ENCODE data around the gene TBPL2. TPM values are rescaled to one million over a fixed set of nuclear protein-coding genes. Genes with fewer than 3 reads are reported as not detected.

Gene TBPL2
- total RNA-seq, 1 experiment from 2014 or later: not detected

DNA sequence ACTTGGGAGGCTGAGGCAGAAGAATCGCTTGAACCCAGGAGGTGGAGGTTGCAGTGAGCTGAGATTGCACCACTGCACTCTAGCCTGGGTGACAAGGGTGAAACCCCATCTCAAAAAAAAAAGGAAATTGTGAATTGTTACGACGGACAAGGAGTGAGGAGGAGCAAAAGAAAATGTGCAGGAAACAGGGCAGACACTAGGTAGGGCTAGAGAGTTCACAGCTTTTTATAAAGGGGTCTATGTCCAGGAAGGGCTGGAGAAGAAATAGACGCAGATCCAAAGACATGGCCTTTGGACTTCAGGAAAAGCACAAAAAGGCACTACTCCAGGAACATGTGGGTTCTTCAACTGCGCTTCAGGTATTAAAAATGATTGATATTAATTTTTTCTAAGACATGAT, 63.2 kb downstream of the TBPL2 start:
- Histone ChIP-seq H3K9me3 (ENCODE audit: low read depth, low read length, poor library complexity, severe bottlenecking) (no peaks in the 10 kb centered on the region), H3K4me1 (ENCODE audit: insufficient read depth, low read length, poor library complexity, severe bottlenecking) (no peaks in the 10 kb centered on the region), H3K36me3 (ENCODE audit: insufficient read depth, low read length, poor library complexity, severe bottlenecking) (no peaks in the 10 kb centered on the region), H3K4me3 (ENCODE audit: low read depth, low read length, poor library complexity, severe bottlenecking) (no peak overlapping the region), H3K27ac (ENCODE audit: low read depth, low read length, poor library complexity, severe bottlenecking) (no peak overlapping the region), H3K27me3 (replicated peaks; ENCODE audit: insufficient read depth, low read depth, low read length, poor library complexity) (no peaks in the 10 kb centered on the region)
- TF ChIP-seq, protein P1, sequence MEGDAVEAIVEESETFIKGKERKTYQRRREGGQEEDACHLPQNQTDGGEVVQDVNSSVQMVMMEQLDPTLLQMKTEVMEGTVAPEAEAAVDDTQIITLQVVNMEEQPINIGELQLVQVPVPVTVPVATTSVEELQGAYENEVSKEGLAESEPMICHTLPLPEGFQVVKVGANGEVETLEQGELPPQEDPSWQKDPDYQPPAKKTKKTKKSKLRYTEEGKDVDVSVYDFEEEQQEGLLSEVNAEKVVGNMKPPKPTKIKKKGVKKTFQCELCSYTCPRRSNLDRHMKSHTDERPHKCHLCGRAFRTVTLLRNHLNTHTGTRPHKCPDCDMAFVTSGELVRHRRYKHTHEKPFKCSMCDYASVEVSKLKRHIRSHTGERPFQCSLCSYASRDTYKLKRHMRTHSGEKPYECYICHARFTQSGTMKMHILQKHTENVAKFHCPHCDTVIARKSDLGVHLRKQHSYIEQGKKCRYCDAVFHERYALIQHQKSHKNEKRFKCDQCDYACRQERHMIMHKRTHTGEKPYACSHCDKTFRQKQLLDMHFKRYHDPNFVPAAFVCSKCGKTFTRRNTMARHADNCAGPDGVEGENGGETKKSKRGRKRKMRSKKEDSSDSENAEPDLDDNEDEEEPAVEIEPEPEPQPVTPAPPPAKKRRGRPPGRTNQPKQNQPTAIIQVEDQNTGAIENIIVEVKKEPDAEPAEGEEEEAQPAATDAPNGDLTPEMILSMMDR (conservative IDR thresholded peaks at IDR 0.05; ENCODE audit: low read depth, low read length): no peak
- no peak for TF ChIP-seq EZH2 (IDR thresholded peaks at IDR 0.05; ENCODE audit: borderline replicate concordance, low read depth, low read length, poor library complexity, severe bottlenecking)
- intact Hi-C loops (cut with micrococcal nuclease; ENCODE audit: unreplicated experiment): no loop called here
- POLR2A ChIA-PET (ENCODE audit: low non-redundant PET): no interaction called here
- no peak for DNase-seq (ENCODE audit: low spot score)
- BruUV-seq (replicated peaks): no TSS peak
- CTCF ChIA-PET: no interaction called here

DNA sequence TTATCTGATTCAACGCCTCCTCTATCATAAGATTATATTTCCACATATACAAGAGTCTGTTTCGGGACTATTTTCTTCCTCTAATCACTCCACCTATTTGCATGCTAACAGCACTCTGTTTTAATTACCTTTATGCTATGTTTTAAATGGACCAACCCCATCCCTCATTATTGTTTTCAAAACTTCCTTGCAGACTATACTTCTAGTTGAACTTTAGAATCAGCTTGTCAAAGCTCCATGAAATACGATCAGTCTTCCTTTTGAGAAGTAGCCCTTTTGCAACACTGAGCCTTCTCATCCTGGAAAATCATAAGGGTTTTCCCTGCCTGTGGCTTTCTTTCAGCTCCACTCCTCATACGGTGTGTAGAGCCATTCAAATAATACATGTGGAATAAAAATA, 65.6 kb downstream of the TBPL2 start:
- H3K27ac ChIP-seq (ENCODE audit: low read depth, low read length, poor library complexity, severe bottlenecking): no peak overlapping the region
- BruUV-seq (replicated peaks): no TSS peak
- CTCF ChIA-PET: no interaction called here
- H3K9me3 ChIP-seq (ENCODE audit: low read depth, low read length, poor library complexity, severe bottlenecking): no peaks in the 10 kb centered on the region
- no peak for DNase-seq (ENCODE audit: low spot score)
- no peaks in the 10 kb centered on the region for H3K27me3 ChIP-seq (replicated peaks; ENCODE audit: insufficient read depth, low read depth, low read length, poor library complexity)
- no peak overlapping the region for H3K4me3 ChIP-seq (ENCODE audit: low read depth, low read length, poor library complexity, severe bottlenecking)
- POLR2A ChIA-PET (ENCODE audit: low non-redundant PET): no interaction called here
- peaks cover 2% of the 10 kb centered on the region for H3K36me3 ChIP-seq (ENCODE audit: insufficient read depth, low read length, poor library complexity, severe bottlenecking)
- intact Hi-C loops (cut with micrococcal nuclease; ENCODE audit: unreplicated experiment): no loop called here
- no peak for TF ChIP-seq EZH2 (IDR thresholded peaks at IDR 0.05; ENCODE audit: borderline replicate concordance, low read depth, low read length, poor library complexity, severe bottlenecking)
- TF ChIP-seq, protein P1 (conservative IDR thresholded peaks at IDR 0.05; ENCODE audit: low read depth, low read length): no peak
- H3K4me1 ChIP-seq (ENCODE audit: insufficient read depth, low read length, poor library complexity, severe bottlenecking): no peaks in the 10 kb centered on the region

DNA sequence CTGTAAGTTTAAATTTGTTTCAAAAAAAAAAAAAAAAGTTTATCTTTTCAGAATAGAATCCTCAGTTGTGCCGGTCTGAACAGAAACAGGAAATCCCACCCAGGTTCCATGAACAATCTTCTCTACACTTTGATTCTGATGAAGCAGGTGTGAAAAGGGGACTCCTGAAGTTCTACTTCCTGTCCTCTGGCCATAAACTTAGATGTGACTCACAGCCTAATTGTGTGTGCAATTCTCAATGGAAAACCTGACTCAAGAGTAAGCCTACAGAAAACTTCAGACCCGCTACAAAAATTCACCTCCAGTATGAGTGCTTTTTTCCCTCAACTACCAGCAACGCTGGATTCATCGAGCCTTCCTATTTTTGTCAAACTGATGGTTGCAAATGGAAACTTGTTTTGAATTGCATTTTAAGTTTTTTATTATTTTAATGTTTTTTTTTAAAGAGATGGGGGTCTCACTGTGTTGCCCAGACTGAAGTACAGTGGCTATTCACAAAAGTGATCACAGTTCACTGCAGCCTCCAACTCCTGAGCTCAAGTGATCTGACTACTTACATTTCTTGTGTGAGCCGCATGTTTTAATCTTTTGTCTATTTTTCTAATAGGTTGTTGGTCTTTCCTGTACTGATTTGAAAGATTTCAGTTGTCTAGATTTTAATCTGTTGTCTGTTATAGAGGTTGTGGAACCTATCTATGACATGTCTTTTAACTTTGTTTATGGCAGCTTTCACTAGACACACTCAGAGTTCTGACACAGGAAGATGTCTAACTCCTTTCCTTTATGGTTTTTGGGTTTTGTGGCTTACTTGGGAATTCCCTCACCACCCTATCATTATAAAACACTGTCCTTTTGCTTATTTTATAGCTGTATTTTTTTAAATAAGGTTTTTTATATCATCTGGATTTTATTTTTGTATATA, 66.4 kb downstream of the TBPL2 start:
- TF ChIP-seq, protein P1 (conservative IDR thresholded peaks at IDR 0.05; ENCODE audit: low read depth, low read length): no peak
- TF ChIP-seq EZH2 (IDR thresholded peaks at IDR 0.05; ENCODE audit: borderline replicate concordance, low read depth, low read length, poor library complexity, severe bottlenecking): no peak
- DNase-seq (ENCODE audit: low spot score): no peak
- intact Hi-C loops (cut with micrococcal nuclease; ENCODE audit: unreplicated experiment): no loop called here
- Histone ChIP-seq H3K9me3 (ENCODE audit: low read depth, low read length, poor library complexity, severe bottlenecking) (no peaks in the 10 kb centered on the region), H3K36me3 (ENCODE audit: insufficient read depth, low read length, poor library complexity, severe bottlenecking) (peaks cover 2% of the 10 kb centered on the region), H3K27me3 (replicated peaks; ENCODE audit: insufficient read depth, low read depth, low read length, poor library complexity) (no peaks in the 10 kb centered on the region), H3K27ac (ENCODE audit: low read depth, low read length, poor library complexity, severe bottlenecking) (no peak overlapping the region), H3K4me3 (ENCODE audit: low read depth, low read length, poor library complexity, severe bottlenecking) (no peak overlapping the region), H3K4me1 (ENCODE audit: insufficient read depth, low read length, poor library complexity, severe bottlenecking) (no peaks in the 10 kb centered on the region)
- ChIA-PET POLR2A (ENCODE audit: low non-redundant PET) (no interaction called here), CTCF (no interaction called here)
- BruUV-seq (replicated peaks): no TSS peak

Data from A673 (cell line).